ENCODE results near the gene MAN1A1.

Gene MAN1A1

GRCh38 chr6:119183457-119183856 lies 166.1 kb downstream of the MAN1A1 start:
- no peak overlapping the region for H3K4me3 ChIP-seq (ENCODE audit: low read length)
- no peak for TF ChIP-seq CTCF (conservative IDR thresholded peaks at IDR 0.05; ENCODE audit: low read depth, low read length)
- no peak for DNase-seq (ENCODE audit: low read depth)

GRCh38 chr6:119182875-119183274 lies 166.7 kb downstream of the MAN1A1 start:
- no peak for DNase-seq (ENCODE audit: low read depth)
- H3K4me3 ChIP-seq (ENCODE audit: low read length) = no peak overlapping the region
- no peak for TF ChIP-seq CTCF (conservative IDR thresholded peaks at IDR 0.05; ENCODE audit: low read depth, low read length)

- no peak for TF ChIP-seq CTCF (conservative IDR thresholded peaks at IDR 0.05; ENCODE audit: low read depth, low read length)
- no peak for DNase-seq (ENCODE audit: low read depth)
- no peak overlapping the region for H3K4me3 ChIP-seq (ENCODE audit: low read length)
Measured at GRCh38 chr6:119182216-119182803, 167.3 kb downstream of the MAN1A1 start.

GRCh38 chr6:119181046-119181445 lies 168.5 kb downstream of the MAN1A1 start:
- TF ChIP-seq CTCF (conservative IDR thresholded peaks at IDR 0.05; ENCODE audit: low read depth, low read length) = no peak
- H3K4me3 ChIP-seq (ENCODE audit: low read length) = no peak overlapping the region
- DNase-seq (ENCODE audit: low read depth) = no peak

- no peak for DNase-seq (ENCODE audit: low read depth)
- no peak for TF ChIP-seq CTCF (conservative IDR thresholded peaks at IDR 0.05; ENCODE audit: low read depth, low read length)
- H3K4me3 ChIP-seq (ENCODE audit: low read length) = no peak overlapping the region
Measured at GRCh38 chr6:119179842-119180241, 169.7 kb downstream of the MAN1A1 start.

- no peak for TF ChIP-seq CTCF (conservative IDR thresholded peaks at IDR 0.05; ENCODE audit: low read depth, low read length)
- DNase-seq (ENCODE audit: low read depth) = no peak
- H3K4me3 ChIP-seq (ENCODE audit: low read length) = no peak overlapping the region
Measured at GRCh38 chr6:119179062-119179461, 170.5 kb downstream of the MAN1A1 start.

GRCh38 chr6:119176445-119176844 lies 173.1 kb downstream of the MAN1A1 start:
- H3K4me3 ChIP-seq (ENCODE audit: low read length) = no peak overlapping the region
- TF ChIP-seq CTCF (conservative IDR thresholded peaks at IDR 0.05; ENCODE audit: low read depth, low read length) = no peak
- no peak for DNase-seq (ENCODE audit: low read depth)
